ENCODE results near the gene OTOG. TPM values are rescaled to one million over a fixed set of nuclear protein-coding genes. Genes with fewer than 3 reads are reported as not detected.

Gene OTOG
- total RNA-seq, 1 donor from 2014 or later = not detected

DNA sequence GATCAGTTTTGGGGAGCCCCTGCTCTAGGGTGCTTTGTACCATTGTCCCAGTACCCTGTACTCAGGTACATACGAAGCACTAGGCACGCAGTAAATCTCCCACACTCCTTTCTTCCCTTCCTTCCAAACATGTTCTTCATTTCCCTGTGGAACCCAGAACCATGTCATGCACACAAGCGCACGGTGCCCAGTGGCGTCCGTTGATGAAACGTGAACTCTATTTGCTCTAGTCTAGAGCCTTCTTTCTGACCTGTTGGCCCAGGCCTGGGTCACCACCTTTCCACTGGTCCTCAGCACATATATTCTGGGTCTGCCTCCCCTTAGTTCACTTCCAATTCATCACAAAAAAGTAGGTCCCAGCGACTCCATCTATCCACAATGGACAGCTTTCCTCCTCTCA, 9.8 kb upstream of the OTOG start:
- Histone ChIP-seq H3K4me3 (ENCODE audit: low read depth, low read length) (no peak overlapping the region), H3K27me3 (ENCODE audit: control insufficient read depth, insufficient read depth, low read length) (peaks cover 17% of the 10 kb centered on the region), H3K36me3 (ENCODE audit: control insufficient read depth, insufficient read depth, low read length) (no peaks in the 10 kb centered on the region)
- DNase-seq (ENCODE audit: low read depth) = no peak
- TF ChIP-seq, protein P1, sequence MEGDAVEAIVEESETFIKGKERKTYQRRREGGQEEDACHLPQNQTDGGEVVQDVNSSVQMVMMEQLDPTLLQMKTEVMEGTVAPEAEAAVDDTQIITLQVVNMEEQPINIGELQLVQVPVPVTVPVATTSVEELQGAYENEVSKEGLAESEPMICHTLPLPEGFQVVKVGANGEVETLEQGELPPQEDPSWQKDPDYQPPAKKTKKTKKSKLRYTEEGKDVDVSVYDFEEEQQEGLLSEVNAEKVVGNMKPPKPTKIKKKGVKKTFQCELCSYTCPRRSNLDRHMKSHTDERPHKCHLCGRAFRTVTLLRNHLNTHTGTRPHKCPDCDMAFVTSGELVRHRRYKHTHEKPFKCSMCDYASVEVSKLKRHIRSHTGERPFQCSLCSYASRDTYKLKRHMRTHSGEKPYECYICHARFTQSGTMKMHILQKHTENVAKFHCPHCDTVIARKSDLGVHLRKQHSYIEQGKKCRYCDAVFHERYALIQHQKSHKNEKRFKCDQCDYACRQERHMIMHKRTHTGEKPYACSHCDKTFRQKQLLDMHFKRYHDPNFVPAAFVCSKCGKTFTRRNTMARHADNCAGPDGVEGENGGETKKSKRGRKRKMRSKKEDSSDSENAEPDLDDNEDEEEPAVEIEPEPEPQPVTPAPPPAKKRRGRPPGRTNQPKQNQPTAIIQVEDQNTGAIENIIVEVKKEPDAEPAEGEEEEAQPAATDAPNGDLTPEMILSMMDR (IDR thresholded peaks at IDR 0.05; ENCODE audit: insufficient read depth, low read length, poor library complexity, severe bottlenecking) = no peak

DNA sequence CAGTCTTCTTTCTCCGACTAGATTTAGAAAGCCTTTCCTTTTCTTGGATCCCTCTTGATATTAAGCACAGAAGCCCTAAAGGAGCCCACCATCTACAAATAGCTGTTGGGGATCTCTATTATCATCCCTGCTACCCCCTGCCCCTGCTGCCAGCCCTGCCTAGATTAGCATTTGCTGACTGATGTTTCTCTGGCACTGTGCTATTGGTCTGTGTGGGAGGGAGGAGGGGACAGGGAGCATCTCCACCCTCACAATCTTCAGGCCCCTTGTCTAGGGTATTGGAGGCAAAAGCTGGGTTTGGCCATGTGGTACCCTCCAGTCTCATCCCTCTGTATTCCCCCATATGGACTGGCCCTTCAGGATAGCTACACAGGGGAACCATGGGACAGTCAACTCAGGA, 9.0 kb upstream of the OTOG start:
- no peak for DNase-seq (ENCODE audit: low read depth)
- Histone ChIP-seq H3K4me3 (ENCODE audit: low read depth, low read length) (no peak overlapping the region), H3K36me3 (ENCODE audit: control insufficient read depth, insufficient read depth, low read length) (no peaks in the 10 kb centered on the region), H3K27me3 (ENCODE audit: control insufficient read depth, insufficient read depth, low read length) (peaks cover 23% of the 10 kb centered on the region)
- TF ChIP-seq, protein P1 (IDR thresholded peaks at IDR 0.05; ENCODE audit: insufficient read depth, low read length, poor library complexity, severe bottlenecking) = no peak

DNA sequence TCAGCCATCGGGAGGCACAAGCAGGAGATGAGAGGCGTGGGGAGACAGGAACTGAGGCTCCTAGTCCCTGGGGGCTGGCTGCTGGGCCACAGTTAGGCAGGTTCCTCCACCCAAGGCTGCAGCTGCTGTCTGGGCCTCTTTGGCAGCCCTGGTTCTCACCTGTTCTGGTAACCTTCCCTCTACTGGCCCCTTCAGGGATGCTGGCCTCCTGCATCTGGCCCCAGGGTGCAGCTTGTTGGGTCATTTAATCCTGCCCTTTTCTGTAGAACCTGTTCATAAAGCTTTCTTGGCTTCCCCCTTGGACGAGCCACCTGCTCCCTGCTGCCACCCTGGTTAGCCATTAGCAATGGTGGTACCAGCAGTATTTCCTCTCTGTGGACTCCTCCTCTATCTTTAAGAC, 8.3 kb upstream of the OTOG start:
- no peak overlapping the region for H3K4me3 ChIP-seq (ENCODE audit: low read depth, low read length)
- DNase-seq (ENCODE audit: low read depth) = no peak
- H3K27me3 ChIP-seq (ENCODE audit: control insufficient read depth, insufficient read depth, low read length) = peaks cover 26% of the 10 kb centered on the region

DNA sequence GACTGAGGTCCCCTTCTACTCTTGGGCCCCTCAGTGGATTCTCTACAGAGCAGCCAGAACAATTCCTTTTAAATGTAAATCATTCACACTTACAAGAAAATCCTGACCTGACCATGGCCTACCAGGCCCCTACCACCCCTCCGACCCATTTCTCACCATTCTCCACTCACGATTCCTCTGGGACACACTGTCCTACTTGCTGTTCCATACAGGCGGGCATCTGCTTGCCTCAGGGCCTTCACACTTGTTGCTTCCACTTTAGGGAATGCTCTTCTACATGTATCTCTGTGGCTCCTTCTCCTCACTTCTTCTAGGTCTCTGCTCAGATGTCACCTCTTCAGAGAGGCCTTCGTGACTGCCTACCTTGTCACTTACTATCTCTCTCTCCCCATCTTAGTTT, 6.3 kb upstream of the OTOG start:
- no peak for DNase-seq (ENCODE audit: low read depth)
- TF ChIP-seq, protein P1 (IDR thresholded peaks at IDR 0.05; ENCODE audit: insufficient read depth, low read length, poor library complexity, severe bottlenecking) = no peak
- Histone ChIP-seq H3K36me3 (ENCODE audit: control insufficient read depth, insufficient read depth, low read length) (no peaks in the 10 kb centered on the region), H3K27me3 (ENCODE audit: control insufficient read depth, insufficient read depth, low read length) (peaks cover 33% of the 10 kb centered on the region), H3K4me3 (ENCODE audit: low read depth, low read length) (no peak overlapping the region)

More for the DNA sequence above, 8.3 kb upstream of the OTOG start:
- no peaks in the 10 kb centered on the region for H3K36me3 ChIP-seq (ENCODE audit: control insufficient read depth, insufficient read depth, low read length)
- TF ChIP-seq, protein P1 (IDR thresholded peaks at IDR 0.05; ENCODE audit: insufficient read depth, low read length, poor library complexity, severe bottlenecking) = no peak

DNA sequence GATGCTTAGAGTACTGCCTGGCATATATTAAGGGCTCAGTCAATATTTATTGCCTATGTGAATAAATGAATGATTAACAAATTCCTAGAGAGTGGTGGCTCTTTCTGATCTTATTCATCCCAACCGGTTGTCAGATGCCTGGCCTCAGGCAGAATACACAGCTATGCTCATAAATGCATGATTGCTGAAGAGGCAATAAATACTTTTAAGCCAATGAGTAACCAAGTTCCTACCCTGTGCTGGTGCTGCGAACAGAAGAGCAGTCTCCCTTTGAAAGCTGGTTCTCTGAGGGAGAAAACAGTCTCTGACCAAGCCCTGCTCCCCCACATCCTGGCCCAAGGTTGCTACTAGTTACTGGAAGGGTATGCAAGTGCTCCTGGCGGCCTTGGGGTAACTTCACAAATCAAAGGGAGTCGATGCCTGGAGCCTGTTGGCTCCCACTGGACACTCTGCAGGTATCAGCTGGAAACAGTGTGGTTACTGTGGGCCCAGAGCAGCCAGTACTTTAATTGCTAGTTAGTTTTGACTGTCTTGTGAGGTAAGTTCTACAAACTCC, 5.7 kb upstream of the OTOG start:
- TF ChIP-seq, protein P1 (IDR thresholded peaks at IDR 0.05; ENCODE audit: insufficient read depth, low read length, poor library complexity, severe bottlenecking) = no peak
- Histone ChIP-seq H3K27me3 (ENCODE audit: control insufficient read depth, insufficient read depth, low read length) (peaks cover 29% of the 10 kb centered on the region), H3K4me3 (ENCODE audit: low read depth, low read length) (no peak overlapping the region), H3K36me3 (ENCODE audit: control insufficient read depth, insufficient read depth, low read length) (no peaks in the 10 kb centered on the region)
- DNase-seq (ENCODE audit: low read depth) = no peak

DNA sequence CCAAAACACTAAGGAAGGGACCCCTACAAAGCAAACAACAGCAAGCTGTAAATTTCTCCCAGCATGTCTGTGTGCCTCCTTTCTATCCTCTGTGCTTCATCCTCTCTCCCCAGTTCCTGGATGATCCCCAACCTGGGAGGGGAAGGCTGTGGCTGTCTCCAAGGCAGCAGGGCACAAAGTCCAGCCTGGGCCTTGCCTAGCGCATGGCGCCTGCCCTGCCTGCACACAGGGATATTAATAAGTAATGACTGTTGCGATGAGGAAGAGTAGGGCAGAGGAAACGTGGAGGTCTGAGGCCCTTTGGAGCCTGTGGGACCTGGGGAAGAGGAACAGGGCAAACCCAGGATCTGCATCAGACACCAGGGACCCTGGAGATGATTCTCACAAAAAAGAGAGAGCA, 4.8 kb upstream of the OTOG start:
- H3K36me3 ChIP-seq (ENCODE audit: control insufficient read depth, insufficient read depth, low read length) = no peaks in the 10 kb centered on the region
- no peak overlapping the region for H3K4me3 ChIP-seq (ENCODE audit: low read depth, low read length)
- peaks cover 34% of the 10 kb centered on the region for H3K27me3 ChIP-seq (ENCODE audit: control insufficient read depth, insufficient read depth, low read length)
- DNase-seq (ENCODE audit: low read depth) = no peak
- TF ChIP-seq, protein P1 (IDR thresholded peaks at IDR 0.05; ENCODE audit: insufficient read depth, low read length, poor library complexity, severe bottlenecking) = no peak

Data from kidney epithelial cell (primary cell).